GM19023 (cell line): ENCODE measurements around the gene OPA1.

Experiments used
- ATAC-seq: cut with Tn5 transposase; IDR thresholded peaks from one replicate; pipeline ENCODE4 v1.9.1; 2021; ENCODE audit warnings: mild to moderate bottlenecking, moderate library complexity; ENCODE audit not compliant: unreplicated experiment

Gene OPA1, protein sequence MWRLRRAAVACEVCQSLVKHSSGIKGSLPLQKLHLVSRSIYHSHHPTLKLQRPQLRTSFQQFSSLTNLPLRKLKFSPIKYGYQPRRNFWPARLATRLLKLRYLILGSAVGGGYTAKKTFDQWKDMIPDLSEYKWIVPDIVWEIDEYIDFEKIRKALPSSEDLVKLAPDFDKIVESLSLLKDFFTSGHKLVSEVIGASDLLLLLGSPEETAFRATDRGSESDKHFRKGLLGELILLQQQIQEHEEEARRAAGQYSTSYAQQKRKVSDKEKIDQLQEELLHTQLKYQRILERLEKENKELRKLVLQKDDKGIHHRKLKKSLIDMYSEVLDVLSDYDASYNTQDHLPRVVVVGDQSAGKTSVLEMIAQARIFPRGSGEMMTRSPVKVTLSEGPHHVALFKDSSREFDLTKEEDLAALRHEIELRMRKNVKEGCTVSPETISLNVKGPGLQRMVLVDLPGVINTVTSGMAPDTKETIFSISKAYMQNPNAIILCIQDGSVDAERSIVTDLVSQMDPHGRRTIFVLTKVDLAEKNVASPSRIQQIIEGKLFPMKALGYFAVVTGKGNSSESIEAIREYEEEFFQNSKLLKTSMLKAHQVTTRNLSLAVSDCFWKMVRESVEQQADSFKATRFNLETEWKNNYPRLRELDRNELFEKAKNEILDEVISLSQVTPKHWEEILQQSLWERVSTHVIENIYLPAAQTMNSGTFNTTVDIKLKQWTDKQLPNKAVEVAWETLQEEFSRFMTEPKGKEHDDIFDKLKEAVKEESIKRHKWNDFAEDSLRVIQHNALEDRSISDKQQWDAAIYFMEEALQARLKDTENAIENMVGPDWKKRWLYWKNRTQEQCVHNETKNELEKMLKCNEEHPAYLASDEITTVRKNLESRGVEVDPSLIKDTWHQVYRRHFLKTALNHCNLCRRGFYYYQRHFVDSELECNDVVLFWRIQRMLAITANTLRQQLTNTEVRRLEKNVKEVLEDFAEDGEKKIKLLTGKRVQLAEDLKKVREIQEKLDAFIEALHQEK

DNA sequence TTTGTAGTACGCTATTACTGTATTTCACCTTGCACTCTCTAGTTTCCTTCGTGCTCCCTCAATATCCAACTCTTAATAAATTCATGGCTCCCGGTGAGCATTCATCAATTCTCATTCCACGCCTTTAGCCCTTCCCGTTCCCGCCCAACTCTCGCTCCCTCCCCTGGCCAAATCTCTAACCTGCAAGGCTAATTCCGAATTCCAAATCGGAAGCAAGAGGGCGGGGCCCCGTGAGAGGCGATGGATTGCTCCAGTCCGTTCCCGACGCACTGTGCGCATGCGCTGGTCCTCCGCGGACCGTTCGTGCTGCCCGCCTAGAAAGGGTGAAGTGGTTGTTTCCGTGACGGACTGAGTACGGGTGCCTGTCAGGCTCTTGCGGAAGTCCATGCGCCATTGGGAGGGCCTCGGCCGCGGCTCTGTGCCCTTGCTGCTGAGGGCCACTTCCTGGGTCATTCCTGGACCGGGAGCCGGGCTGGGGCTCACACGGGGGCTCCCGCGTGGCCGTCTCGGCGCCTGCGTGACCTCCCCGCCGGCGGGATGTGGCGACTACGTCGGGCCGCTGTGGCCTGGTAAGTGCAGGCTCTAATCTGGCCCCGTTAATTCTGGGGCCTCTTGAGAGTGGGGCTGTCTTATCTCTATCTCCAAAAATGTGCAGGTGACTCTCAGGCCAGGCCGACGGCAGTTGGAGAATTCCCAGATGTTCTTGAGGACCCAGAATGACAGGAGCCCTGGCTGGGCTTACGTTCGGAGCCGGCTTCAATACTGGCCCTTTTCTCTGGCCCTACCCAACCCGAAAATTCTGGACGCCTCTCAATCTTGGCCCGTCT lies at the start of gene OPA1:
TSS of gene OPA1 (plus strand) at position 368 of the 827 bp plus-strand sequence. CDS start at position 538, 170 bp downstream.
- peak; percentile 97 for ATAC-seq

DNA sequence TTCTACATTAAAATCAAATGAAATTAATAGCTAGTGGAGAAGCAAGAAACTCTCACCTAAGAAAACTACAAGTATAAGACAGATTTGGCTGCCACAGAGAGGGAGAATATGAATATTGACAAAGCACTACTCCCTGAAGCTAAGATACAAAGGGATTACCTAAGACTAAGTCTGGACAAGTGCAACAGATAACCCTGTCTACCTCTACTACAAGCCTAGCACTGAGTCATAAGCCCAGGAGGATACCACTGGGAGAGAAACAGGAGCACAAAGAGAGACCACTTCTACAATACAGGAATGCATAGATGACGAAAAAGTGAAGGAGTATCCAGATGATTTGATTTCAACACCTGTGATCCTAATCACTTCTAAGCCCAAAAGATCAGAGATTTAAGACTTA lies 48.7 kb upstream of the OPA1 start:
- no peak for ATAC-seq

- ATAC-seq = no peak
Measured at GRCh38 chr3:193545304-193545703, 47.7 kb upstream of the OPA1 start.

GRCh38 chr3:193546129-193546528 lies 46.9 kb upstream of the OPA1 start:
- ATAC-seq = no peak

DNA sequence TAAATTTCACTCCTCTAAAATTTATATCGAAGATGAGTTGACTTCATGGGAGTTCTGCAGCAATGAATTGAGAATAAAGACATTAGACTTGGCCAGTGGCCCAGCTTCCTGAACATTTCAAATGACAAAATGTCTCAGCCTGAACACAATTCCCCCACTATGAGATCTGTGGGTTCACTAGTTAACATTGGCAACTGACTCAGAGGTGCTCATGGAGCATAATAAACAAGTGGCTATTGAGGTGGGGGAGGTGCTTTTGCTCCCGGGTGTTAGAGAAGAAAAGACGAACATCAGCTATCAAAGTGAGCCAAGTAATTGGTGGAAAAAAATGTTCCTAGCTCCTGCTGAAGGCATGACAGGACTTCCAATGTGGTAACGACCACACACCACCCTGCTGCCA lies 44.6 kb upstream of the OPA1 start:
- no peak for ATAC-seq

GRCh38 chr3:193552923-193553322 lies 40.1 kb upstream of the OPA1 start:
- ATAC-seq = no peak

- ATAC-seq = no peak
Measured at GRCh38 chr3:193553586-193553985, 39.4 kb upstream of the OPA1 start.

- ATAC-seq = no peak
Measured at GRCh38 chr3:193554811-193555210, 38.2 kb upstream of the OPA1 start, which contains the start of gene ATP13A4. Gene ATP13A4 (minus strand): TSS chr3:193554895. CDS start chr3:193554799, 96 bp downstream.

DNA sequence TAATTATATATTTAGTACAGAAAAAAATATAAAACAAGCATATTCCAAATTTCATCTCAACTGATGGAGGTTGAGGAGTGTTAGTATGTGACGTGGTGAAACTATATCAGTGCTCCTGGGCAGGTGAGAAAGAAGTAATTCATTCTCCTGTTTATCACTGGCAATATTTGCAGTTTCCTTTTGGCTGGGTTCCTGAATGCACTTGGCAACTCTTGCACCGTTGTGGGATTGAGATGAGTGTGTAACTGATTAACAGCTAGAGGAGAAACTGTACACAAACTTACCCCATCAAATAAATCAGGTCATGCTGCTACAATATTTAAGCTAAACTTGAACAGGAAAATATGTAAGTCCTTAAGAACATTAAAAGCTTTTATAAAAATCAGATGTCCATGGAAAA lies 36.2 kb upstream of the OPA1 start:
- ATAC-seq = no peak

GRCh38 chr3:193559100-193559499 lies 33.9 kb upstream of the OPA1 start:
- no peak for ATAC-seq

DNA sequence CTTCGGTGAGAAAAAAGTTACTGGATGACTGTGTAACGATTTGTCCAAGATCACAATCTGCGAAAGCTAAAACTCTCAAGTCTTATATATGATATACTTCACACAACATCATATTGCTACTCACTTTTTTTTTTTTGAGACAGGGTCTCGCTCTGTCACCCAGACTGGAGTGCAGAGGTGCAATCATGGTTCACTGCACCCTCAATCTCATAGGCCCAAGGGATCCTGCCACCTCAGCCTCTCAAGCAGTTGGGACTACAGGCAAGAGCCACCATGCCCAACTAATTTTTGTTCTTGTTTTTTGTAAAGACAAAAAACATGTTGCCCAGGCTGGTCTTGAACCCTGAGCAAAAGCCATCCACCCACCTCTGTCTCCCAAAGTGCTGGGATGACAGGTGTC lies 32.9 kb upstream of the OPA1 start:
- no peak for ATAC-seq

GRCh38 chr3:193560870-193561269 lies 32.1 kb upstream of the OPA1 start:
- ATAC-seq = no peak

GRCh38 chr3:193563426-193563825 lies 29.6 kb upstream of the OPA1 start:
- no peak for ATAC-seq

GRCh38 chr3:193564012-193564411 lies 29.0 kb upstream of the OPA1 start:
- ATAC-seq = no peak

GRCh38 chr3:193569119-193569518 lies 23.9 kb upstream of the OPA1 start:
- ATAC-seq = no peak

DNA sequence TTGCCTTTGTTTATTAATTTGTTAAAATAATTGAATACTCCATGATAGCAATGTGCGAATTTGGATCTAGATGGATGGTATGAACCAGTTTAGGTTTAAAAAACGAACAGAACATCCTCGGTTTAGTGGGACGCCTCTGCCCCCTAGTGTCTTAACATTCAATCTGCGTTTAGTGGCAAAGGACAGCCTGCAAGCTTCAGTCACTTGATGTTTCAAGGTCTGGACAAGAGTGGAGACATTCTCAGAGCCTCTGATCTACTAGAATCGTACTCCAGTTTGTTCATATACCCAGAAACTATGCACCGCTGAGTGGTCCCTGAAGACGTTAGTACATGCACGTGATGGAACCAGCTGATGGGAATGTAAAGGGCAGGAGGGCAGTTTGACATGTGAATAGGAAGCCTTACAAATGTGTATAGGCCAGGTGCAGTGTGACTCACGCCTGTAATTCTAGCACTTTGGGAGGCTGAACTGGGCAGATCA lies 20.5 kb upstream of the OPA1 start:
- ATAC-seq = peak; percentile 67

DNA sequence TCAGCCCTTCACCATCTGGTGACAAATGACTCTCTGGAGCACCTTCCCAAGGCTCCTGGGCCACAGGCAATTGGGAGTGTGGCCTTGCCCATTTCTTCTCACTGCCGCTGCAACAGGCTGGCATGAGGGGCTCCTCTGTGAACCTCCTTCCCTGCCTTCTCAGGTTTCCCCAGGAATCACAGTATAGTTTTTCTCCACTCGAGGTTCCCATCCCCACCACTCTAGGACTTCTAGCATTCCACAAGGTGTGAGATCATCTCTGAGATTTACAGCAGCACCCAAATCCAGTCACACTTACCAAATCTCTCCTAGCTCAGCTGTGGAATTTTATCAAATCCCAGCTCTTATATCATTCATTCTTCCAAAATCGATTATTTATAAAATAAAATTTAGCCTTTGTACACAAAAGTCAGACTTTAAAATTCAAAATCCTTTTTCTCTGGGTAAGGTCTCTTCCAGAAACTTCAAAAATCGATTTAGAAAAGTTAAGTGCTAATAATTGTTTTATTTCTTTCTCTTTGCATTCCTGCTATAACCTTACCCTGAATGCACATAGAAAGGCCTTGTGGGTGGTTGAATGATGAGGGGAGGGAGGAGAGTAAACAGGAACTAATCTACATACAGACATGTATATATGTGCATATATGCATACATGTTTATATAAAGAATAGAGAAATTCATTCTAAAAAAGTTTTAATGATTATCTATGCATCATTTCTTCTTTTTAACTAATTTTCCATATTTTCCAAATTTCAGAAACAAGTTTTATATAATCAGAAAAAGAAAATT lies 19.4 kb upstream of the OPA1 start:
- no peak for ATAC-seq

- no peak for ATAC-seq
Measured at GRCh38 chr3:193574488-193575070, 18.4 kb upstream of the OPA1 start.

GRCh38 chr3:193585530-193585929 lies 7.5 kb upstream of the OPA1 start:
- ATAC-seq = no peak
